GOT3 (cell line): Measurements from ENCODE around the gene RNF222.
"Not testable (repeated sequence)": the region's sequence is repeated elsewhere in the genome, so short reads cannot be mapped to it uniquely, and the experiment has no call there.

ENCODE experiments used
- DNase-seq: peaks from one replicate; lab custom pipeline; 2025; ENCODE audit warnings: mixed read lengths; lab: John Stamatoyannopoulos, UW

The RNF222 gene

GRCh38 chr17:8382052-8382879, 15.4 kb downstream of the RNF222 start:
- DNase-seq, result no peak

- DNase-seq, result no peak
Observed at GRCh38 chr17:8380049-8380448, 17.6 kb downstream of the RNF222 start.

GRCh38 chr17:8378117-8378516, 19.5 kb downstream of the RNF222 start:
- DNase-seq, result not testable (repeated sequence)

- no peak for DNase-seq
Observed at GRCh38 chr17:8377422-8377821, 20.2 kb downstream of the RNF222 start.

GRCh38 chr17:8376271-8377067, 21.2 kb downstream of the RNF222 start, which contains the start of gene KRABD2:
Gene KRABD2, minus strand, starts transcription at chr17:8376704.
- peak; percentile 63 for DNase-seq

GRCh38 chr17:8375738-8376259, 21.8 kb downstream of the RNF222 start:
- no peak for DNase-seq

- DNase-seq, result not testable (repeated sequence)
Observed at GRCh38 chr17:8373856-8374255, 23.8 kb downstream of the RNF222 start.

GRCh38 chr17:8372422-8372821, 25.2 kb downstream of the RNF222 start:
- no peak for DNase-seq

GRCh38 chr17:8371786-8372185, 25.8 kb downstream of the RNF222 start:
- no peak for DNase-seq

GRCh38 chr17:8369944-8370343, 27.7 kb downstream of the RNF222 start:
- no peak for DNase-seq

GRCh38 chr17:8368193-8368592, 29.4 kb downstream of the RNF222 start:
- no peak for DNase-seq

- no peak for DNase-seq
Observed at GRCh38 chr17:8366231-8366630, 31.4 kb downstream of the RNF222 start.

- DNase-seq, result no peak
Observed at GRCh38 chr17:8365143-8365542, 32.5 kb downstream of the RNF222 start.

GRCh38 chr17:8362651-8363332, 34.8 kb downstream of the RNF222 start:
- no peak for DNase-seq

GRCh38 chr17:8360751-8361150, 36.9 kb downstream of the RNF222 start:
- DNase-seq, result no peak

- no peak for DNase-seq
Observed at GRCh38 chr17:8360260-8360659, 37.4 kb downstream of the RNF222 start.

- no peak for DNase-seq
Observed at GRCh38 chr17:8359769-8360168, 37.9 kb downstream of the RNF222 start.

GRCh38 chr17:8357910-8358309, 39.7 kb downstream of the RNF222 start:
- no peak for DNase-seq

GRCh38 chr17:8354236-8354635, 43.4 kb downstream of the RNF222 start:
- DNase-seq, result no peak

- DNase-seq, result no peak
Observed at GRCh38 chr17:8353736-8354135, 43.9 kb downstream of the RNF222 start.

GRCh38 chr17:8350339-8350738, 47.3 kb downstream of the RNF222 start:
- no peak for DNase-seq

- not testable (repeated sequence) for DNase-seq
Observed at GRCh38 chr17:8347001-8347400, 50.6 kb downstream of the RNF222 start.
